ENCODE data around the gene HAP1.

The HAP1 gene

GRCh38 chr17:41766135-41766534 lies 31.7 kb upstream of the HAP1 start:
- H3K27ac ChIP-seq (ENCODE audit: insufficient read depth, low read length, poor library complexity, severe bottlenecking), result no peak overlapping the region
- H3K36me3 ChIP-seq (ENCODE audit: control insufficient read depth, insufficient read depth, low read length), result no peaks in the 10 kb centered on the region
- H3K9me3 ChIP-seq (ENCODE audit: control insufficient read depth, low read length), result no peaks in the 10 kb centered on the region
- no peaks in the 10 kb centered on the region for H3K27me3 ChIP-seq (replicated peaks; ENCODE audit: control insufficient read depth, insufficient read depth, low read length, poor library complexity, severe bottlenecking)
- no peaks in the 10 kb centered on the region for H3K4me1 ChIP-seq (ENCODE audit: control insufficient read depth, insufficient read depth, low read length, poor library complexity, severe bottlenecking)
- no peak overlapping the region for H3K4me3 ChIP-seq (ENCODE audit: insufficient read depth, low read depth, low read length, poor library complexity, severe bottlenecking)
- no peak for DNase-seq

- no peaks in the 10 kb centered on the region for H3K27me3 ChIP-seq (replicated peaks; ENCODE audit: control insufficient read depth, insufficient read depth, low read length, poor library complexity, severe bottlenecking)
- no peaks in the 10 kb centered on the region for H3K4me1 ChIP-seq (ENCODE audit: control insufficient read depth, insufficient read depth, low read length, poor library complexity, severe bottlenecking)
Observed at GRCh38 chr17:41763327-41763726, 28.9 kb upstream of the HAP1 start.

GRCh38 chr17:41762841-41763240 lies 28.4 kb upstream of the HAP1 start:
- no peak overlapping the region for H3K27ac ChIP-seq (ENCODE audit: insufficient read depth, low read length, poor library complexity, severe bottlenecking)

More at GRCh38 chr17:41763327-41763726, 28.9 kb upstream of the HAP1 start:
- Histone ChIP-seq H3K4me3 (ENCODE audit: insufficient read depth, low read depth, low read length, poor library complexity, severe bottlenecking) (no peak overlapping the region), H3K36me3 (ENCODE audit: control insufficient read depth, insufficient read depth, low read length) (no peaks in the 10 kb centered on the region), H3K9me3 (ENCODE audit: control insufficient read depth, low read length) (no peaks in the 10 kb centered on the region), H3K27ac (ENCODE audit: insufficient read depth, low read length, poor library complexity, severe bottlenecking) (no peak overlapping the region)
- no peak for DNase-seq

GRCh38 chr17:41762391-41762790 lies 27.9 kb upstream of the HAP1 start:
- Histone ChIP-seq H3K4me1 (ENCODE audit: control insufficient read depth, insufficient read depth, low read length, poor library complexity, severe bottlenecking) (no peaks in the 10 kb centered on the region), H3K36me3 (ENCODE audit: control insufficient read depth, insufficient read depth, low read length) (no peaks in the 10 kb centered on the region), H3K9me3 (ENCODE audit: control insufficient read depth, low read length) (no peaks in the 10 kb centered on the region), H3K27ac (ENCODE audit: insufficient read depth, low read length, poor library complexity, severe bottlenecking) (no peak overlapping the region), H3K27me3 (replicated peaks; ENCODE audit: control insufficient read depth, insufficient read depth, low read length, poor library complexity, severe bottlenecking) (no peaks in the 10 kb centered on the region), H3K4me3 (ENCODE audit: insufficient read depth, low read depth, low read length, poor library complexity, severe bottlenecking) (no peak overlapping the region)
- DNase-seq, result no peak

More at GRCh38 chr17:41762841-41763240, 28.4 kb upstream of the HAP1 start:
- Histone ChIP-seq H3K9me3 (ENCODE audit: control insufficient read depth, low read length) (no peaks in the 10 kb centered on the region), H3K4me1 (ENCODE audit: control insufficient read depth, insufficient read depth, low read length, poor library complexity, severe bottlenecking) (no peaks in the 10 kb centered on the region), H3K4me3 (ENCODE audit: insufficient read depth, low read depth, low read length, poor library complexity, severe bottlenecking) (no peak overlapping the region), H3K36me3 (ENCODE audit: control insufficient read depth, insufficient read depth, low read length) (no peaks in the 10 kb centered on the region), H3K27me3 (replicated peaks; ENCODE audit: control insufficient read depth, insufficient read depth, low read length, poor library complexity, severe bottlenecking) (no peaks in the 10 kb centered on the region)
- no peak for DNase-seq

GRCh38 chr17:41760878-41761277 lies 26.4 kb upstream of the HAP1 start:
- H3K4me3 ChIP-seq (ENCODE audit: insufficient read depth, low read depth, low read length, poor library complexity, severe bottlenecking), result no peak overlapping the region
- no peaks in the 10 kb centered on the region for H3K27me3 ChIP-seq (replicated peaks; ENCODE audit: control insufficient read depth, insufficient read depth, low read length, poor library complexity, severe bottlenecking)
- H3K4me1 ChIP-seq (ENCODE audit: control insufficient read depth, insufficient read depth, low read length, poor library complexity, severe bottlenecking), result no peaks in the 10 kb centered on the region
- H3K9me3 ChIP-seq (ENCODE audit: control insufficient read depth, low read length), result no peaks in the 10 kb centered on the region
- no peaks in the 10 kb centered on the region for H3K36me3 ChIP-seq (ENCODE audit: control insufficient read depth, insufficient read depth, low read length)
- no peak for DNase-seq
- H3K27ac ChIP-seq (ENCODE audit: insufficient read depth, low read length, poor library complexity, severe bottlenecking), result no peak overlapping the region

GRCh38 chr17:41758601-41759000 lies 24.2 kb upstream of the HAP1 start:
- no peaks in the 10 kb centered on the region for H3K4me1 ChIP-seq (ENCODE audit: control insufficient read depth, insufficient read depth, low read length, poor library complexity, severe bottlenecking)
- no peaks in the 10 kb centered on the region for H3K36me3 ChIP-seq (ENCODE audit: control insufficient read depth, insufficient read depth, low read length)
- no peak for DNase-seq
- no peaks in the 10 kb centered on the region for H3K27me3 ChIP-seq (replicated peaks; ENCODE audit: control insufficient read depth, insufficient read depth, low read length, poor library complexity, severe bottlenecking)
- no peaks in the 10 kb centered on the region for H3K9me3 ChIP-seq (ENCODE audit: control insufficient read depth, low read length)
- H3K27ac ChIP-seq (ENCODE audit: insufficient read depth, low read length, poor library complexity, severe bottlenecking), result no peak overlapping the region
- no peak overlapping the region for H3K4me3 ChIP-seq (ENCODE audit: insufficient read depth, low read depth, low read length, poor library complexity, severe bottlenecking)

GRCh38 chr17:41754066-41754465 lies 19.6 kb upstream of the HAP1 start:
- Histone ChIP-seq H3K4me3 (ENCODE audit: insufficient read depth, low read depth, low read length, poor library complexity, severe bottlenecking) (no peak overlapping the region), H3K27ac (ENCODE audit: insufficient read depth, low read length, poor library complexity, severe bottlenecking) (no peak overlapping the region), H3K36me3 (ENCODE audit: control insufficient read depth, insufficient read depth, low read length) (no peaks in the 10 kb centered on the region), H3K4me1 (ENCODE audit: control insufficient read depth, insufficient read depth, low read length, poor library complexity, severe bottlenecking) (no peaks in the 10 kb centered on the region), H3K9me3 (ENCODE audit: control insufficient read depth, low read length) (no peaks in the 10 kb centered on the region), H3K27me3 (replicated peaks; ENCODE audit: control insufficient read depth, insufficient read depth, low read length, poor library complexity, severe bottlenecking) (peaks cover 4% of the 10 kb centered on the region)
- no peak for DNase-seq

GRCh38 chr17:41751288-41751687 lies 16.8 kb upstream of the HAP1 start:
- H3K4me3 ChIP-seq (ENCODE audit: insufficient read depth, low read depth, low read length, poor library complexity, severe bottlenecking), result no peak overlapping the region
- no peaks in the 10 kb centered on the region for H3K4me1 ChIP-seq (ENCODE audit: control insufficient read depth, insufficient read depth, low read length, poor library complexity, severe bottlenecking)
- H3K9me3 ChIP-seq (ENCODE audit: control insufficient read depth, low read length), result no peaks in the 10 kb centered on the region
- H3K27me3 ChIP-seq (replicated peaks; ENCODE audit: control insufficient read depth, insufficient read depth, low read length, poor library complexity, severe bottlenecking), result peaks cover 4% of the 10 kb centered on the region
- no peak for DNase-seq
- no peaks in the 10 kb centered on the region for H3K36me3 ChIP-seq (ENCODE audit: control insufficient read depth, insufficient read depth, low read length)
- H3K27ac ChIP-seq (ENCODE audit: insufficient read depth, low read length, poor library complexity, severe bottlenecking), result no peak overlapping the region

GRCh38 chr17:41750862-41751261 lies 16.4 kb upstream of the HAP1 start:
- Histone ChIP-seq H3K27ac (ENCODE audit: insufficient read depth, low read length, poor library complexity, severe bottlenecking) (no peak overlapping the region), H3K9me3 (ENCODE audit: control insufficient read depth, low read length) (no peaks in the 10 kb centered on the region), H3K36me3 (ENCODE audit: control insufficient read depth, insufficient read depth, low read length) (no peaks in the 10 kb centered on the region), H3K4me3 (ENCODE audit: insufficient read depth, low read depth, low read length, poor library complexity, severe bottlenecking) (no peak overlapping the region), H3K27me3 (replicated peaks; ENCODE audit: control insufficient read depth, insufficient read depth, low read length, poor library complexity, severe bottlenecking) (peaks cover 4% of the 10 kb centered on the region), H3K4me1 (ENCODE audit: control insufficient read depth, insufficient read depth, low read length, poor library complexity, severe bottlenecking) (no peaks in the 10 kb centered on the region)
- DNase-seq, result no peak

- no peaks in the 10 kb centered on the region for H3K9me3 ChIP-seq (ENCODE audit: control insufficient read depth, low read length)
- no peak overlapping the region for H3K27ac ChIP-seq (ENCODE audit: insufficient read depth, low read length, poor library complexity, severe bottlenecking)
- no peaks in the 10 kb centered on the region for H3K36me3 ChIP-seq (ENCODE audit: control insufficient read depth, insufficient read depth, low read length)
- H3K4me1 ChIP-seq (ENCODE audit: control insufficient read depth, insufficient read depth, low read length, poor library complexity, severe bottlenecking), result no peaks in the 10 kb centered on the region
- H3K27me3 ChIP-seq (replicated peaks; ENCODE audit: control insufficient read depth, insufficient read depth, low read length, poor library complexity, severe bottlenecking), result peaks cover 4% of the 10 kb centered on the region
- no peak for DNase-seq
- no peak overlapping the region for H3K4me3 ChIP-seq (ENCODE audit: insufficient read depth, low read depth, low read length, poor library complexity, severe bottlenecking)
Observed at GRCh38 chr17:41748275-41748674, 13.8 kb upstream of the HAP1 start.

- Histone ChIP-seq H3K4me3 (ENCODE audit: insufficient read depth, low read depth, low read length, poor library complexity, severe bottlenecking) (no peak overlapping the region), H3K27ac (ENCODE audit: insufficient read depth, low read length, poor library complexity, severe bottlenecking) (no peak overlapping the region), H3K27me3 (replicated peaks; ENCODE audit: control insufficient read depth, insufficient read depth, low read length, poor library complexity, severe bottlenecking) (peaks cover 9% of the 10 kb centered on the region), H3K4me1 (ENCODE audit: control insufficient read depth, insufficient read depth, low read length, poor library complexity, severe bottlenecking) (peaks cover 4% of the 10 kb centered on the region), H3K9me3 (ENCODE audit: control insufficient read depth, low read length) (no peaks in the 10 kb centered on the region), H3K36me3 (ENCODE audit: control insufficient read depth, insufficient read depth, low read length) (no peaks in the 10 kb centered on the region)
- DNase-seq, result no peak
Observed at GRCh38 chr17:41741709-41742108, 7.3 kb upstream of the HAP1 start.
